GM23248 (cell line): ENCODE measurements around the gene CPNE4. TPM values are rescaled to one million over a fixed set of nuclear protein-coding genes. Genes with fewer than 3 reads are reported as not detected.

Experiments
- DNase-seq: peaks from one replicate; pipeline ENCODE4 v3.0.0-alpha.2; 2015
- H2AFZ ChIP-seq: fragments of 200-600 bp; sonication (generic); 2 replicates; pipeline ENCODE4 v1.6.1; 2016; ENCODE audit warnings: antibody characterized with exemption
- H3F3A ChIP-seq: fragments of 200-600 bp; sonication (generic); 2 replicates; pipeline ENCODE4 v1.6.1; 2016; ENCODE audit warnings: mild to moderate bottlenecking, antibody characterized with exemption, mixed run types; ENCODE audit not compliant: insufficient read depth
- H3K27ac ChIP-seq: fragments of 200-600 bp; sonication (generic); 2 replicates; pipeline ENCODE4 v1.5.1; 2016; ENCODE audit warnings: mild to moderate bottlenecking
- H3K27me3 ChIP-seq: fragments of 200-600 bp; sonication (generic); replicated peaks from 2 replicates; pipeline ENCODE4 v1.6.1; 2016; ENCODE audit warnings: mild to moderate bottlenecking; ENCODE audit not compliant: insufficient read depth
- H3K36me3 ChIP-seq: fragments of 200-600 bp; sonication (generic); 2 replicates; pipeline ENCODE4 v1.6.1; 2016; ENCODE audit warnings: low read depth, mild to moderate bottlenecking
- H3K4me1 ChIP-seq: fragments of 200-600 bp; sonication (generic); 2 replicates; pipeline ENCODE4 v1.6.1; 2016; ENCODE audit warnings: mild to moderate bottlenecking; ENCODE audit not compliant: insufficient read depth
- H3K4me2 ChIP-seq: fragments of 200-600 bp; sonication (generic); one replicate; pipeline ENCODE4 v1.6.1; 2016; ENCODE audit warnings: mild to moderate bottlenecking; ENCODE audit not compliant: unreplicated experiment
- H3K4me3 ChIP-seq: fragments of 200-600 bp; sonication (generic); 2 replicates; pipeline ENCODE4 v1.5.1; 2016; ENCODE audit warnings: mild to moderate bottlenecking
- H3K79me2 ChIP-seq: fragments of 200-600 bp; sonication (generic); 2 replicates; pipeline ENCODE4 v1.6.1; 2016; ENCODE audit warnings: mild to moderate bottlenecking; ENCODE audit not compliant: insufficient read depth
- H3K9ac ChIP-seq: fragments of 200-600 bp; sonication (generic); 2 replicates; pipeline ENCODE4 v1.6.1; 2016; ENCODE audit warnings: mild to moderate bottlenecking
- H3K9me2 ChIP-seq: fragments of 200-600 bp; sonication (generic); 2 replicates; pipeline ENCODE4 v1.6.1; 2016; ENCODE audit warnings: mixed run types, mild to moderate bottlenecking, moderate library complexity; ENCODE audit not compliant: insufficient read depth
- H3K9me3 ChIP-seq: fragments of 200-600 bp; sonication (generic); one replicate; pipeline ENCODE4 v1.6.1; 2017; ENCODE audit warnings: low read depth
- H4K20me1 ChIP-seq: fragments of 200-600 bp; sonication (generic); 2 replicates; pipeline ENCODE4 v1.6.0; 2016; ENCODE audit not compliant: insufficient read depth
- EZH2 ChIP-seq: fragments of 200-600 bp; sonication (generic); IDR thresholded peaks from 2 replicates; pipeline ENCODE4 v1.6.1; 2018; ENCODE audit warnings: antibody characterized with exemption, mild to moderate bottlenecking; ENCODE audit not compliant: insufficient read depth, poor library complexity, severe bottlenecking
- EZH2phosphoT487 ChIP-seq: fragments of 200-600 bp; sonication (generic); IDR thresholded peaks from 2 replicates; pipeline ENCODE4 v1.6.1; 2018; ENCODE audit warnings: antibody characterized with exemption, moderate library complexity, mild to moderate bottlenecking, low read depth; ENCODE audit not compliant: insufficient read depth
- WGBS, 2 experiments: methylation state at CpG; one replicate each; pipeline ENCODE4 v1.1.6; 2015 to 2017; ENCODE audit warnings: low lambda C conversion rate in 2 of 2, low coverage in 1 of 2; ENCODE audit errors: missing lambda C conversion rate in 2 of 2; 5-methylcytosine and 5-hydroxymethylcytosine counted together
- in situ Hi-C: fragments of 300-500 bp; cut with MboI; formaldehyde crosslinking; loops from 2 replicates; pipeline ENCODE4 v1.15.0; 2020
- polyA plus RNA-seq: library from polyadenylated mRNA; unstranded; fragments of >200 nt; fragmentation: Nextera tagmentation; extraction: Ambion mirVana; gene quantifications from 2 replicates; pipeline ENCODE4 v1.2.1, GENCODE V29; 2016
- total RNA-seq: library from RNA; depleted of rRNA; stranded (reverse); fragments of >200 nt; shearing (Covaris generic); gene quantifications from 2 replicates; pipeline ENCODE4 v1.2.3, GENCODE V29; 2014

Gene CPNE4
- total and polyA plus RNA-seq, 2 experiments from 2014 or later: 0.11 to 0.44 TPM

DNA sequence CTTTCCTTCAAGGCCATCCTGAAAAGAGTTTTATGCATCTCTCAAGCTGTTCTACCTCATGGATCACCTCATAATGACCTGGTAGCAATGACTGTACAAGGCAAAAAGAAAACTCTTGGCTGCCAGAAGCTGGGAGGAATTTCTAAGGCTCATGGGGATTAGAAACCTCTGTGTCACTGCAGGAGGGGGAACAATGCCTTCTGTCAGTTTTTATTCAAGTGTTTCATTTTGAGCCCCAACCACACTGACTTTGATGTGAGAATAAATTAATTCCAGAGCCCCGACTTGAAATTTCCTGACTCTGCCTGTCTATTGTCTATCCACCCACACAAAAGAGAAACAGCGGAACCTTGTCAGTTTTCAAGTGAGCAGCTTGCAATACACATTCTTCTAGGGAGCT, 473.3 kb downstream of the CPNE4 start:
- H4K20me1 ChIP-seq: no peaks in the 10 kb centered on the region
- H3K27ac ChIP-seq: no peak overlapping the region
- no peak overlapping the region for H3K9ac ChIP-seq
- TF ChIP-seq EZH2phosphoT487: no peak
- no peak for TF ChIP-seq EZH2
- DNase-seq: peak; percentile 59
- H3K4me2 ChIP-seq: peak overlapping the region; percentile 27
- H3K9me2 ChIP-seq: no peaks in the 10 kb centered on the region
- H3K79me2 ChIP-seq: no peaks in the 10 kb centered on the region
- H3F3A ChIP-seq: no peaks in the 10 kb centered on the region
- in situ Hi-C loops: no loop called here
- H3K4me1 ChIP-seq: peaks cover 12% of the 10 kb centered on the region; the same call in 1 of the 2 replicates
- H3K9me3 ChIP-seq: no peaks in the 10 kb centered on the region
- no peaks in the 10 kb centered on the region for H3K27me3 ChIP-seq
- 0 out of 2 replicates have a peak overlapping the region, but pooled peaks have one; percentile 29 for H2AFZ ChIP-seq
- H3K4me3 ChIP-seq: 0 out of 2 replicates have a peak overlapping the region, but pooled peaks have one; percentile 22
- WGBS, 2 experiments: 6 to 8% methylated on average over 2 of the region's 2 CpGs
- H3K36me3 ChIP-seq: no peaks in the 10 kb centered on the region

DNA sequence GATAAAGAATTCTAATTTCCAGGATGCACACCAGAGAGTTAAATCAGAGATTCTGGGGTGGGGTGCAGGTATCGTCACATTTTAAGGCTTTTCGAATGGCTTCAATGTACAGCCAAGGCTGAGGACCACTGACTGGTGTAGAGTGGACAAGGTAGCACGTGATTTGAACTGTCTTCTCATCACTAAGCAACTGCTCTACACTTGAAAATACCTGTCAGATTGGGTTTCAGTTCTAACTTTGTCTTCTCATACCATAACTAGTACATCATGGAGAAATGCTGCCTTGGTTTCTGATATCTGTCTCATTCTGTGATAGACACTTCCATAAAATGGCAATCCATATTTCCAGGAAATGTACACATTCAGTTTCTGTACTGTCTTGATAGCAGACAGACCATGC, 474.0 kb downstream of the CPNE4 start:
- H4K20me1 ChIP-seq: no peaks in the 10 kb centered on the region
- no peaks in the 10 kb centered on the region for H3K79me2 ChIP-seq
- no peak for DNase-seq
- no peaks in the 10 kb centered on the region for H3K36me3 ChIP-seq
- H3K4me3 ChIP-seq: no peak overlapping the region
- in situ Hi-C loops: no loop called here
- H3F3A ChIP-seq: no peaks in the 10 kb centered on the region
- no peak overlapping the region for H3K27ac ChIP-seq
- peaks cover 12% of the 10 kb centered on the region; the same call in 1 of the 2 replicates for H3K4me1 ChIP-seq
- WGBS, 2 experiments: 84 to 85% methylated on average over 3 of the region's 3 CpGs
- no peaks in the 10 kb centered on the region for H3K9me3 ChIP-seq
- H3K9ac ChIP-seq: no peak overlapping the region
- H3K9me2 ChIP-seq: no peaks in the 10 kb centered on the region
- TF ChIP-seq EZH2: no peak
- no peak for TF ChIP-seq EZH2phosphoT487
- H3K4me2 ChIP-seq: no peak overlapping the region
- no peaks in the 10 kb centered on the region for H3K27me3 ChIP-seq
- H2AFZ ChIP-seq: no peak overlapping the region

DNA sequence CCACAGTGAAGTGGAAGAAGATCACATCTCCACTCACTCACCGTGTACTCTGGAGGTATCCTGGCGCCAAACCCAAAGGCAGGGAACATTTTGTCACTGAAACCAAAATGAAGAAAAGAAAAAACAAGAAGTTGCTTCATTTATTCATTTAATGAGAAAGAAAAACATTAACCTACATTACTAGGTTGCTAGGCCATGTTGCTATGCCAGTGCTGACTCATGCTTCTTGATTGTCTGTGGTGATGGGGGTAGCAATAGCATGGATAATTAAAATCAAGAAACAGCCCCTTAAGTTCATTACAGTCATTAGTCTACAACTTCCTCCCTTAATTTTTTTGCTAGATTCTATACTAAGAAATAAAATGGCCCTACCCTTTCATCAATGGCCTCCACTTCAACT, 479.4 kb downstream of the CPNE4 start:
- no peaks in the 10 kb centered on the region for H3F3A ChIP-seq
- 0 out of 2 replicates have a peak overlapping the region, but pooled peaks have one; percentile 5 for H2AFZ ChIP-seq
- H3K4me3 ChIP-seq: no peak overlapping the region
- peak; percentile 43 for DNase-seq
- H3K79me2 ChIP-seq: no peaks in the 10 kb centered on the region
- H3K4me2 ChIP-seq: no peak overlapping the region
- no peaks in the 10 kb centered on the region for H4K20me1 ChIP-seq
- no peak overlapping the region for H3K27ac ChIP-seq
- no peaks in the 10 kb centered on the region for H3K9me2 ChIP-seq
- TF ChIP-seq EZH2: no peak
- no peak for TF ChIP-seq EZH2phosphoT487
- H3K9me3 ChIP-seq: no peaks in the 10 kb centered on the region
- 88 to 89% methylated on average over 2 of the region's 2 CpGs for WGBS, 2 experiments
- H3K27me3 ChIP-seq: no peaks in the 10 kb centered on the region
- no peaks in the 10 kb centered on the region for H3K36me3 ChIP-seq
- H3K4me1 ChIP-seq: no peaks in the 10 kb centered on the region
- in situ Hi-C loops: no loop called here
- no peak overlapping the region for H3K9ac ChIP-seq

DNA sequence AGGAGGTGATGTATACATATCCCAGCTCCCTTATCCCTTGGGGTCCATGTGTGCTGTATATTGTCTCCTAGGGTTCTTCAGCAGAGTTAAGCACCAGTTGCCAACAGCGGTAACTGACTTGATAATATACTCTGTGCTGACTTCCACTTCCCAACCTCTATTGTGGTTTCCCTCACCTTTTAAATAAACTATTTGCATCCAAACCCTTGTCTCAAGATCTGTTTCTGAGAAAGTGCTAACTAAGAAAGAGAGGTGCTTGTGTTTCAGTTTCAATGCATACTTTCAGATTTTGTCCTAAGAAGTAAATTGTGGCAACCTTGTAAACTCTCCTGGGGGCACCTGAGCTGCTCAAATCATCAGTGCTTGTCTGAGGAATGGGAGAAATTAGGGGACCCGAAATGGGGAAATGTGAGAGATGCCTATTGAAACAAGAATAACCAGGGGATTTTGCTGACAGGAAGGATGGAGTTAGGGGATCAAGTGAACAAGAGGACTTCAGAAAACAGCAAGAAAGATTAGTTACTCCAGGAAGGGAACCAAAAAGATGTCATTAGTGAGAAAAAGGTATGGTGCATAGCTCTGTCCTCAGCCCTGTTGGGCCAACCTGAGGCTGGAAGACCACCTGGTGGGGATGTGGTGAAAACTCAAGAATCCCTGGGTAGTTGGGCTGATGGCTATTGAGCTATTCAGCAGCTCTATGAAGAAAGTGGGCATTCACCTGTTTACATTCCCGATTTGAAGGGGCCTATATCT, 481.1 kb downstream of the CPNE4 start:
- no peak overlapping the region for H3K27ac ChIP-seq
- no peak for DNase-seq
- H3K9me2 ChIP-seq: no peaks in the 10 kb centered on the region; the same call in 1 of the 2 replicates
- no peaks in the 10 kb centered on the region for H3K79me2 ChIP-seq
- H3K4me2 ChIP-seq: no peak overlapping the region
- WGBS, 2 experiments: 62 to 69% methylated on average over 3 of the region's 3 CpGs
- H3F3A ChIP-seq: no peaks in the 10 kb centered on the region
- H3K4me3 ChIP-seq: no peak overlapping the region
- H4K20me1 ChIP-seq: no peaks in the 10 kb centered on the region
- no peaks in the 10 kb centered on the region for H3K27me3 ChIP-seq
- no peaks in the 10 kb centered on the region for H3K4me1 ChIP-seq
- TF ChIP-seq EZH2: no peak
- no peak for TF ChIP-seq EZH2phosphoT487
- no peaks in the 10 kb centered on the region for H3K9me3 ChIP-seq
- no peak overlapping the region for H2AFZ ChIP-seq
- in situ Hi-C loops: no loop called here
- H3K9ac ChIP-seq: no peak overlapping the region
- no peaks in the 10 kb centered on the region for H3K36me3 ChIP-seq
